Measurements from ENCODE around the gene PI4KA.

PI4KA gene

GRCh38 chr22:20867179-20868024, 8.8 kb upstream of the PI4KA start:
- TF ChIP-seq ZNF274 (IDR thresholded peaks at IDR 0.05; ENCODE audit: low read depth, low read length): no peak
- H3K4me3 ChIP-seq (ENCODE audit: low read length): no peak overlapping the region

GRCh38 chr22:20866736-20867135, 8.1 kb upstream of the PI4KA start:
- no peak overlapping the region for H3K4me3 ChIP-seq (ENCODE audit: low read length)
- TF ChIP-seq ZNF274 (IDR thresholded peaks at IDR 0.05; ENCODE audit: low read depth, low read length): no peak

DNA sequence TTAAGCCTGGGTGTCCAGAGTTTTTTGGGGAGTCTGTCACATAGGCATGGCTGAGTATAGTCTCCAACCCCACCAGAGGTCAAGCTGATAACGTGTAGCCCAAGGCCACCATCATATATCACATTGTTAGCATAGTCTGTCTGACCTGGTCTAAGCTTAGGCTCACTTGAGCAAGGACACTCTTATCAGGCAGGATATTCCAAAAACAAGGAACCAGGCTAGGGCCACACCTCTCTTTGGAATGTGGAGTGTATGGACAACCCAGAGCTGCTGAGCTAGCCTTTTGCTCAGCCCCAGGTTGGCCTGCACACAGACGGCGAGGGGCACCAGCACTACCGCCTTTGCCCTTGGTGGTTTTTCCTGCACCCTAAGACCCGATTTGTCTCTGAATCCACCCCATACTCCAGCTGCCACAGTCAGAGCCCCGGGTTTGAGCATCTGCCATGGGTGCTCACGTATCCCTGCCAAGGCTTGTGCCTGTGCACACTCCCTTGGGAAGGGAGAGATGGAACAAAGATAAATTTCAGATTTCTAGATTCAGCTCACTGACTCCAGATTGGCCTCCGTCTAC, 7.3 kb upstream of the PI4KA start:
- H3K4me3 ChIP-seq (ENCODE audit: low read length): no peak overlapping the region
- TF ChIP-seq ZNF274 (IDR thresholded peaks at IDR 0.05; ENCODE audit: low read depth, low read length): no peak

GRCh38 chr22:20865331-20865730, 6.7 kb upstream of the PI4KA start:
- no peak for TF ChIP-seq ZNF274 (IDR thresholded peaks at IDR 0.05; ENCODE audit: low read depth, low read length)
- no peak overlapping the region for H3K4me3 ChIP-seq (ENCODE audit: low read length)

DNA sequence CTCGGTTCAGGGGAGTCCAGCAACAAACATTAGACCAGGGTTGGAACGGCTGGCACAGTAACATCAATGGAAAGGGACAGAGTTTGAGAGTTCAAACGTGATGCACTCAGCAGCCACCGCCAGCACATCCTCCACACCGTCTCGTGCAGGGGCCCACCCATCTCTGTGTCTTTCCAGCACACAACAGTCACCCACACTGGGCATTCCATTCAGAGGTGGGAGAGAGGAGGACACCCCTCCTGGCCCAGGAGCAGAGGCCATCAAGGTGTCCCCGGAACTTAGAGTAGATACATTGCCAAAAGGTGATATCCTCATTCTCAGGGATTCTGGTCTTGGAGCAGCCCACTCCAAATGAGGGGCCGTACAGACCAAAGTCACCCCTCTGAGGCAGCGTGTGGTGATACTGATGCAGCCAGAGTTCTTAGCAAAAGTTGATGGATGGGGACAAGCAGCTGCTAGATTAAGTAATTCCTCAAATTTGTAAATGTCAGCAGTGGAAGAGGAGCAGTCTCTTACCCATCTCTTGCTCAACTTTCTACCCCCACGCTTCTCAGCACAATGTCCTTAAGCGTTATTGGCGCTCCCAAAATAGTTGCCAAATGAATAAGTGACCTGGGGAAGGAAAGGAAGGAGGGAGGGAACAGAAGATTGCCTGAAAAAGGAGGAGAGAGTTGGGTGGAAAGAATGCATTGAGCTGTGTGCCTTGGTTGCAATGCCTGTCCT, 5.7 kb upstream of the PI4KA start:
- no peak overlapping the region for H3K4me3 ChIP-seq (ENCODE audit: low read length)
- TF ChIP-seq ZNF274 (IDR thresholded peaks at IDR 0.05; ENCODE audit: low read depth, low read length): no peak

DNA sequence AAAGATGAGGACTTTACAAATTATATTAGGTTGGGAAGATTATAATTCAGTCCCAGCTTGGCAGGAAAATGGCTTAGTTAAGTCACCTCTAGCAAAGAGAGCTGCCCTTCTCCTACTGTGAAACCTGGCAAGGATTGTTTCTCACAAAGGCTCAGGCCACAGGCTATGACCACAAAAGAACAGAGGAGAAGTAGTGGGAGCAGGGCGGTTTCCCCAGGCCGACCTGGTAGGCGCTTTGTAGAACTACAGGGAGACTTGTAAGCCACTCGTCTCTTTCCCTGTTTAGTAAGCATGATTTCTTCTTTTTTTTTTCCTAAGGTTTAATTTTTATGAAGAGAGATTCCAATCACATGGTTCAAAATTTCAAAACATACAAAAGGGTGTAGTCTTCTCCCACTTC, 4.8 kb upstream of the PI4KA start:
- TF ChIP-seq ZNF274 (IDR thresholded peaks at IDR 0.05; ENCODE audit: low read depth, low read length): no peak

DNA sequence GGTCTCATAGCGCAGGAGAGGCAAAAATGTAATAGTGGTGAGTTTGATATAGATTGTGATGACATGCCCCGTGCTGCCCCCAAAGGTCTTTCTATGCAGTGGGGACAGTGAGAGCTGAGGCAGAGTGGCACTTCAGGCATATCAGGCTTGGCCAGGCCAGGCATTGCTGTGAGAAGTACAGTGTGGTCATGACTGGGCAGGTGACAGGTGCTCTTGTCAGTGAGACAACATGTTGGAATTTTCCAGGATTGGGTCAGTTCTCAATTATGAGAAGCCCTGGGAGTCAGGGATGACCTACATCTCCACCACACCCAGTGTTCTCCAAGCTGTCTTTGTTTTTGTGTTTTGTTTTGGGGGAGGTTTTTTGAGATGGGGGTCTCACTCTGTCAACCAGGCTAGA, 3.9 kb upstream of the PI4KA start:
- no peak for TF ChIP-seq ZNF274 (IDR thresholded peaks at IDR 0.05; ENCODE audit: low read depth, low read length)
- no peak overlapping the region for H3K4me3 ChIP-seq (ENCODE audit: low read length)

More for the DNA sequence above, 4.8 kb upstream of the PI4KA start:
- H3K4me3 ChIP-seq (ENCODE audit: low read length): no peak overlapping the region

- peak overlapping the region; percentile 71 for H3K4me3 ChIP-seq (ENCODE audit: low read length)
- no peak for TF ChIP-seq ZNF274 (IDR thresholded peaks at IDR 0.05; ENCODE audit: low read depth, low read length)
Measured at GRCh38 chr22:20859615-20860014, 1.0 kb upstream of the PI4KA start.

- no peak for TF ChIP-seq ZNF274 (IDR thresholded peaks at IDR 0.05; ENCODE audit: low read depth, low read length)
- H3K4me3 ChIP-seq (ENCODE audit: low read length): peak overlapping the region; percentile 93
Measured at GRCh38 chr22:20857838-20858614, 585 bp downstream of the PI4KA start.

DNA sequence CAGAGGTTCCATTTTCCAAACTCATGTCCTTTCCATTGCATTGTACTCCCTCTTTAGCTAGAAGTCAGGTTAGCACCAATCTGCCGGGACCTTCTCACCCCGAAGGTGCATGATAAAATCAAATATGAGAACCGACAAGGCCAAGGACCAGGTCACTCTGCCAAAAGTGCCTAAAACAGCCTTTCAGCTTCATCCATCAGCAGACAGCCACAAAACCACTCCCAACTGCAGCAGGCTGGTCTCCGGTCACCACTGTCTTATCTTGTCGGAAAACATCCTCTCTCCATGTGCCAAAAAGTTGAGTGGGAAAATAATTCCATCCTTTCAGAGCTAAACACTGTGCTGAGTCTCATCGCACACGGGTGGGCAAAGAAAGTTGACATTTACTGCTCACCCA, 1.4 kb downstream of the PI4KA start:
- H3K4me3 ChIP-seq (ENCODE audit: low read length): peak overlapping the region; percentile 93
- TF ChIP-seq ZNF274 (IDR thresholded peaks at IDR 0.05; ENCODE audit: low read depth, low read length): no peak

- no peak for TF ChIP-seq ZNF274 (IDR thresholded peaks at IDR 0.05; ENCODE audit: low read depth, low read length)
- no peak overlapping the region for H3K4me3 ChIP-seq (ENCODE audit: low read length)
Measured at GRCh38 chr22:20853236-20853660, 5.4 kb downstream of the PI4KA start.

DNA sequence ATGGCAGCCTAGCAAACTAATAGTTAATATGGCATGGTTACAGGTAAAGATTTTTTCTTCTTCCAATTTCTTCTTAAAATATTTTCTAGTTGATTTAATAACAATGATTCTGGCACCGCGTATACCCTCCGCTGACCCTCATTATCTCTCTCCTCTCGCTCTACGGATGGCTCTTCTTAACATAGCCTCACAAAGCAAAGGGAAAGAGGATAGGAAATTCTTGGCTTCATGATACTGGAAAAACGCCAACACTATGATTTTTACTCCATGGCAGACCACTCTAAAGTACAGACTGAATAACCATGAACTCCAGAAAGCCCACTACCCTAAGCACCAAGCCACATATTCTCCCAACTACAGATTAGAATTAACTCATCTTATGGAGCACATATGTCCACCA, 6.1 kb downstream of the PI4KA start:
- no peak overlapping the region for H3K4me3 ChIP-seq (ENCODE audit: low read length)
- TF ChIP-seq ZNF274 (IDR thresholded peaks at IDR 0.05; ENCODE audit: low read depth, low read length): no peak

- H3K4me3 ChIP-seq (ENCODE audit: low read length): no peak overlapping the region
- TF ChIP-seq ZNF274 (IDR thresholded peaks at IDR 0.05; ENCODE audit: low read depth, low read length): no peak
Measured at GRCh38 chr22:20852076-20852475, 6.5 kb downstream of the PI4KA start.

DNA sequence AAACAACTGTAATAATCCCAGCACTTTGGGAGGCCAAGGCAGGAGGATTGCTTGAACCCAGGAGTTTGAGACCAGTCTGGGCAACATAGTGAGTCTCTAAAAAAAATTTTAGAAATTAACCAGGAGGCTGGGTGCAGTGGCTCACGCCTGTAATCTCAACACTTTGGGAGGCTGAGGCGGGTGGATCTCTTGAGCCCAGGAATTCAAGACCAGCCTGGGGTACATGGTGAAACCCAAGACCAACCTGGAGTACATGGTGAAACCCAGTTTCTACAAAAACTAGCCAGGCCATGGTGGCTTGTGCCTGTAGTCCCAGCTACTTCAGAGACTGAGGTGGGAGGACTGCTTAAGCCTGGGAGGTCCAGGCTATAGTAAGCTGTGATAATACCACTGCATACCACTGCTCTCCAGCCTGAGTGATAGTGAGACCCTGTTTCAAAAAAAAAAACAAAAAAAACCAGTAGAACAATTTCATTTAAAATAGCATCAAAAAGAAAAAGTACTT, 11.2 kb downstream of the PI4KA start:
- no peak overlapping the region for H3K4me3 ChIP-seq (ENCODE audit: low read length)
- no peak for TF ChIP-seq ZNF274 (IDR thresholded peaks at IDR 0.05; ENCODE audit: low read depth, low read length)

Measured in GM08714 (cell line).